Measurements from ENCODE around the gene MTCL1. TPM values are rescaled to one million over a fixed set of nuclear protein-coding genes. Genes with fewer than 3 reads are reported as not detected.
A peak's percentile ranks its signal among the peaks of the same experiment; 100 is the strongest.

The MTCL1 gene
- total and polyA plus RNA-seq, 9 of the 15 experiments (the other 6 are each of a cell fraction or from before 2014, with no cell fraction given) = 0.21 to 7.4 (median 3.7) TPM

DNA sequence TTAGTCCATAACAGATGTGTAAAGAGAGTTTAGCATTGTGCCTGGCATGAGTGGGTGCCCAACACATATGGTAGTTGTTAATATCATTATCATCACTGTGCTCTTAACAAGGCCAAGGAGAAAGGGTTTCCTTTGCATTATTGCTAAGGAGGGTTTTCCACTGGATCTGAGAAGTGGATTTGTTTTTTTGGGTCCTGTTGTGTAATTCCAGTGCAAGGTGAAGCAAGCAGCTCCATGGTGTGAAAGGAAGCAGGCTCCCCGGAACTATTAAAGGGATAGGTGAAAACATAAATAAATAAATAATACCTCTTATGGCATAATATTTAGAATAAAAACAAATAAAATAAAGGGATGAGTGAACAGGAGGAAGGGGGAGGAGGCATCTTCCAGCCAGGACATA is 65.3 kb downstream of the MTCL1 start:
- ChIA-PET CTCF (ENCODE audit: low intra/inter-chr PET ratio) (no interaction called here), POLR2A (no interaction called here)
- Histone ChIP-seq H2AFZ (ENCODE audit: low read depth, low read length) (no peak overlapping the region), H3K4me3 (no peak overlapping the region), H3K4me2 (ENCODE audit: insufficient read depth, low read length) (no peak overlapping the region), H3K27ac (ENCODE audit: extremely low read depth, low read depth, low read length) (no peak overlapping the region), H3K9me1 (ENCODE audit: control insufficient read depth, insufficient read depth, low read length) (no peaks in the 10 kb centered on the region), H3K36me3 (ENCODE audit: control insufficient read depth, insufficient read depth, low read length) (no peaks in the 10 kb centered on the region), H4K20me1 (replicated peaks; ENCODE audit: control insufficient read depth, insufficient read depth, low read length) (no peaks in the 10 kb centered on the region), H3K4me1 (replicated peaks in 1 of 2; ENCODE audit: control insufficient read depth in 2 of 2, insufficient read depth in 2 of 2, low read length in 2 of 2) (peaks cover 0 to 2% of the 10 kb centered on the region in 2 experiments; a peak in 1 of 5 replicates), H3K9me3 (replicated peaks; ENCODE audit: control insufficient read depth, insufficient read depth, low read depth, low read length) (no peaks in the 10 kb centered on the region), H3K9ac (ENCODE audit: insufficient read depth in 1 of 2, low read depth in 2 of 2, low read length in 2 of 2) (no peak overlapping the region), H3K27me3 (ENCODE audit: control insufficient read depth in 2 of 2, insufficient read depth in 2 of 2, low read length in 2 of 2) (peaks cover 0 to 4% of the 10 kb centered on the region in 2 experiments; a peak in 1 of 5 replicates), H3K79me2 (ENCODE audit: control insufficient read depth, insufficient read depth, low read length) (no peaks in the 10 kb centered on the region)
- ATAC-seq (no peak), DNase-seq (ENCODE audit: extremely low read depth in 1 of 4, low spot score in 3 of 4) (no peak), FAIRE-seq (no peak)
- in situ Hi-C loops (cut with MboI) (no loop called here), intact Hi-C loops (cut with micrococcal nuclease) (no loop called here)
- BruUV-seq (replicated peaks) = no TSS peak
- 6% methylated on average over 1 of the region's 1 CpG for WGBS (ENCODE audit: insufficient coverage, low coverage, missing lambda C conversion rate)
- TF ChIP-seq CEBPB (tag; IDR thresholded peaks at IDR 0.05) (peak; percentile 70), ASH1L (IDR thresholded peaks at IDR 0.05; ENCODE audit: borderline replicate concordance, low read depth, partially characterized antibody) (no peak)

DNA sequence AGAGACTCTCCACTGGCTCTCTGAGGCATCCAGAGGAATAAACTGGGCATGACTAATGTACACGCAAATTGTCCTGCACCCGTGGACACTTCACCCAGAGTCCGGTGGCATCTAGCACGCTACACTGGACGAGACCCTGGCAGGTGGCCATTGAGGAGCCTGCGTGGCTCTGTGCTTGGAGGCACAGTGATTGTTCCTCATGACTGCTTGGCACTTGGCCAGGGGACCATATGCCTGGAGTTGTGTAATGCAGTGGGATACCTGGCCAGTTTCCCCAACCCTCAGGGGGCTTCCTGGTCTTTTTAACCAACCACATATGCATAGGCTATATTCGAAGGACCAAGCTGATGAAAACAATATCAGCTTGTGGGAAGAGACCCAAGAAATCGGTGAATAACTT is 66.6 kb downstream of the MTCL1 start:
- no peaks in the 10 kb centered on the region for H4K20me1 ChIP-seq (replicated peaks; ENCODE audit: control insufficient read depth, insufficient read depth, low read length)
- H3K4me3 ChIP-seq = no peak overlapping the region
- FAIRE-seq = no peak
- intact Hi-C loops (cut with micrococcal nuclease) (no loop called here), in situ Hi-C loops (cut with MboI) (no loop called here)
- POLR2A ChIA-PET = no interaction called here
- H3K9ac ChIP-seq (ENCODE audit: insufficient read depth in 1 of 2, low read depth in 2 of 2, low read length in 2 of 2) = 0 out of 4 replicates have a peak overlapping the region, but pooled peaks of 1 of the 2 experiments have one; percentile 65
- no peaks in the 10 kb centered on the region for H3K9me1 ChIP-seq (ENCODE audit: control insufficient read depth, insufficient read depth, low read length)
- ATAC-seq = no peak
- DNase-seq (ENCODE audit: extremely low read depth in 1 of 4, low spot score in 3 of 4) = peak in 1 of 4 experiments; percentile 23
- no peaks in the 10 kb centered on the region for H3K36me3 ChIP-seq (ENCODE audit: control insufficient read depth, insufficient read depth, low read length)
- BruUV-seq (replicated peaks) = no TSS peak
- H3K4me2 ChIP-seq (ENCODE audit: insufficient read depth, low read length) = no peak overlapping the region
- CTCF ChIA-PET (ENCODE audit: low intra/inter-chr PET ratio) = no interaction called here
- TF ChIP-seq NFIX (CRISPR knock-in tag; IDR thresholded peaks at IDR 0.05; ENCODE audit: low read depth) = 0 out of 2 replicates have a peak, but pooled peaks have one; percentile 29
- TF ChIP-seq NFIC (IDR thresholded peaks at IDR 0.05) = peak; percentile 92
- TF ChIP-seq, protein P1, sequence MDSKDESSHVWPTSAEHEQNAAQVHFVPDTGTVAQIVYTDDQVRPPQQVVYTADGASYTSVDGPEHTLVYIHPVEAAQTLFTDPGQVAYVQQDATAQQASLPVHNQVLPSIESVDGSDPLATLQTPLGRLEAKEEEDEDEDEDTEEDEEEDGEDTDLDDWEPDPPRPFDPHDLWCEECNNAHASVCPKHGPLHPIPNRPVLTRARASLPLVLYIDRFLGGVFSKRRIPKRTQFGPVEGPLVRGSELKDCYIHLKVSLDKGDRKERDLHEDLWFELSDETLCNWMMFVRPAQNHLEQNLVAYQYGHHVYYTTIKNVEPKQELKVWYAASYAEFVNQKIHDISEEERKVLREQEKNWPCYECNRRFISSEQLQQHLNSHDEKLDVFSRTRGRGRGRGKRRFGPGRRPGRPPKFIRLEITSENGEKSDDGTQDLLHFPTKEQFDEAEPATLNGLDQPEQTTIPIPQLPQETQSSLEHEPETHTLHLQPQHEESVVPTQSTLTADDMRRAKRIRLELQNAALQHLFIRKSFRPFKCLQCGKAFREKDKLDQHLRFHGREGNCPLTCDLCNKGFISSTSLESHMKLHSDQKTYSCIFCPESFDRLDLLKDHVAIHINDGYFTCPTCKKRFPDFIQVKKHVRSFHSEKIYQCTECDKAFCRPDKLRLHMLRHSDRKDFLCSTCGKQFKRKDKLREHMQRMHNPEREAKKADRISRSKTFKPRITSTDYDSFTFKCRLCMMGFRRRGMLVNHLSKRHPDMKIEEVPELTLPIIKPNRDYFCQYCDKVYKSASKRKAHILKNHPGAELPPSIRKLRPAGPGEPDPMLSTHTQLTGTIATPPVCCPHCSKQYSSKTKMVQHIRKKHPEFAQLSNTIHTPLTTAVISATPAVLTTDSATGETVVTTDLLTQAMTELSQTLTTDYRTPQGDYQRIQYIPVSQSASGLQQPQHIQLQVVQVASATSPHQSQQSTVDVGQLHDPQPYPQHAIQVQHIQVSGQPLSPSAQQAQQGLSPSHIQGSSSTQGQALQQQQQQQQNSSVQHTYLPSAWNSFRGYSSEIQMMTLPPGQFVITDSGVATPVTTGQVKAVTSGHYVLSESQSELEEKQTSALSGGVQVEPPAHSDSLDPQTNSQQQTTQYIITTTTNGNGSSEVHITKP (IDR thresholded peaks at IDR 0.05; ENCODE audit: partially characterized antibody) = no peak
- WGBS (ENCODE audit: insufficient coverage, low coverage, missing lambda C conversion rate) = 17% methylated on average over 8 of the region's 8 CpGs
- peaks cover 0 to 4% of the 10 kb centered on the region in 2 experiments; a peak in 1 of 5 replicates for H3K27me3 ChIP-seq (ENCODE audit: control insufficient read depth in 2 of 2, insufficient read depth in 2 of 2, low read length in 2 of 2)
- H2AFZ ChIP-seq (ENCODE audit: low read depth, low read length) = no peak overlapping the region
- H3K4me1 ChIP-seq (replicated peaks in 1 of 2; ENCODE audit: control insufficient read depth in 2 of 2, insufficient read depth in 2 of 2, low read length in 2 of 2) = no peaks in the 10 kb centered on the region
- H3K27ac ChIP-seq (ENCODE audit: extremely low read depth, low read depth, low read length) = no peak overlapping the region
- H3K9me3 ChIP-seq (replicated peaks; ENCODE audit: control insufficient read depth, insufficient read depth, low read depth, low read length) = no peaks in the 10 kb centered on the region
- no peaks in the 10 kb centered on the region for H3K79me2 ChIP-seq (ENCODE audit: control insufficient read depth, insufficient read depth, low read length)

Data from K562 (cell line).